Natural killer cell (primary cell): ENCODE measurements around the gene GSPT2. TPM values are rescaled to one million over a fixed set of nuclear protein-coding genes. Genes with fewer than 3 reads are reported as not detected.
A peak's percentile ranks its signal among the peaks of the same experiment; 100 is the strongest.

Experiments used
- ATAC-seq, 3 donors: fragments of 150-1000 bp in 2 of 3; fragments of 200-7000 bp in 1 of 3; cut with Tn5 transposase; 1 replicate in 1 of 3; 2 replicates in 2 of 3; pipeline ENCODE4 v1.10.0; 2021; ENCODE audit warnings: mild to moderate bottlenecking in 2 of 3, moderate library complexity in 2 of 3
- DNase-seq, 2 donors: peaks; one replicate each; pipeline versions ENCODE4 v3.0.0 to v3.0.0-alpha.2; 2013 to 2021; ENCODE audit warnings: mixed read lengths in 1 of 2
- H3K27ac ChIP-seq: one replicate; pipeline ENCODE4 v1.5.1; 2013; ENCODE audit warnings: mild to moderate bottlenecking, low read length
- H3K27me3 ChIP-seq: one replicate; pipeline ENCODE4 v1.6.1; 2013; ENCODE audit warnings: low read length; ENCODE audit not compliant: control insufficient read depth, insufficient read depth
- H3K36me3 ChIP-seq: one replicate; pipeline ENCODE4 v1.6.1; 2013; ENCODE audit warnings: low read length; ENCODE audit not compliant: control insufficient read depth, insufficient read depth
- H3K4me1 ChIP-seq: one replicate; pipeline ENCODE4 v1.6.1; 2013; ENCODE audit warnings: low read length; ENCODE audit not compliant: control insufficient read depth, insufficient read depth
- H3K4me3 ChIP-seq: one replicate; pipeline ENCODE4 v1.5.1; 2013; ENCODE audit warnings: low read length
- H3K9me3 ChIP-seq: one replicate; pipeline ENCODE4 v1.6.1; 2013; ENCODE audit warnings: low read length; ENCODE audit not compliant: control insufficient read depth, insufficient read depth
- H3K27ac Mint-ChIP-seq, 2 donors: one replicate each; pipeline ENCODE4 v1.8.0; 2022; ENCODE audit warnings: mild to moderate bottlenecking in 2 of 2, mixed read lengths in 2 of 2, moderate library complexity in 1 of 2
- H3K27me3 Mint-ChIP-seq, 2 donors: one replicate each; pipeline ENCODE4 v1.8.0; 2022; ENCODE audit warnings: low read depth in 2 of 2, mixed read lengths in 2 of 2
- H3K36me3 Mint-ChIP-seq: one replicate; pipeline ENCODE4 v1.8.0; 2022; ENCODE audit warnings: mixed read lengths
- H3K4me1 Mint-ChIP-seq, 2 donors: one replicate each; pipeline ENCODE4 v1.8.0; 2022; ENCODE audit warnings: mixed read lengths in 2 of 2
- H3K4me3 Mint-ChIP-seq: one replicate; pipeline ENCODE4 v1.8.0; 2022; ENCODE audit warnings: mild to moderate bottlenecking, moderate library complexity, mixed read lengths
- H3K9me3 Mint-ChIP-seq, 2 donors: one replicate each; pipeline ENCODE4 v1.8.0; 2022; ENCODE audit warnings: mixed read lengths in 2 of 2
- CTCF ChIP-seq: fragments of 200-600 bp; IDR thresholded peaks from one replicate; pipeline ENCODE4 v1.8.0; 2022; ENCODE audit warnings: antibody characterized with exemption
- WGBS: methylation state at CpG from one replicate; pipeline ENCODE4 v1.1.7; 2013; ENCODE audit warnings: missing lambda C conversion rate; ENCODE audit not compliant: insufficient coverage; 5-methylcytosine and 5-hydroxymethylcytosine counted together
- intact Hi-C: fragments of 100-400 bp; cut with micrococcal nuclease; formaldehyde crosslinking; loops from one replicate; pipeline ENCODE4 v1.14.2; 2022
- total RNA-seq, 4 donors: library from RNA; stranded (reverse); fragments of 120-200 nt in 1 of 4; gene quantifications; one replicate each; pipeline versions ENCODE4 v1.2.3 to v1.2.4, GENCODE V29; 2013 to 2022

Gene GSPT2
- total RNA-seq, 3 donors from 2014 or later (not counting 1 experiment from before 2014, with no cell fraction given) = 8.0 to 8.5 (median 8.2) TPM

- Mint-ChIP-seq H3K4me3 (no peak overlapping the region), H3K36me3 (no peaks in the 10 kb centered on the region), H3K9me3 (no peaks in the 10 kb centered on the region), H3K4me1 (no peaks in the 10 kb centered on the region), H3K27me3 (peaks cover 12 to 49% of the 10 kb centered on the region in 2 donors), H3K27ac (no peak overlapping the region)
- Histone ChIP-seq H3K9me3 (no peaks in the 10 kb centered on the region), H3K4me1 (no peaks in the 10 kb centered on the region), H3K27me3 (no peaks in the 10 kb centered on the region), H3K4me3 (no peak overlapping the region), H3K27ac (no peak overlapping the region), H3K36me3 (no peaks in the 10 kb centered on the region)
- ATAC-seq (no peak), DNase-seq (no peak)
- no peak for TF ChIP-seq CTCF
- intact Hi-C loops = no loop called here
Measured at GRCh38 chrX:51728202-51728601, 15.0 kb upstream of the GSPT2 start.

GRCh38 chrX:51737091-51737490, 6.2 kb upstream of the GSPT2 start:
- no peaks in the 10 kb centered on the region for H3K36me3 Mint-ChIP-seq
- intact Hi-C loops = no loop called here
- no peak overlapping the region for H3K27ac ChIP-seq
- H3K4me3 Mint-ChIP-seq = no peak overlapping the region
- H3K9me3 Mint-ChIP-seq = no peaks in the 10 kb centered on the region
- no peak for DNase-seq
- no peak for ATAC-seq
- no peaks in the 10 kb centered on the region for H3K9me3 ChIP-seq
- TF ChIP-seq CTCF = no peak
- no peaks in the 10 kb centered on the region for H3K4me1 ChIP-seq
- WGBS = 8% methylated on average over 1 of the region's 2 CpGs
- no peaks in the 10 kb centered on the region for H3K4me1 Mint-ChIP-seq
- peaks cover 2% of the 10 kb centered on the region for H3K27me3 ChIP-seq
- no peaks in the 10 kb centered on the region for H3K36me3 ChIP-seq
- H3K4me3 ChIP-seq = no peak overlapping the region
- H3K27ac Mint-ChIP-seq = no peak overlapping the region
- H3K27me3 Mint-ChIP-seq = peaks cover 27 to 59% of the 10 kb centered on the region in 2 donors

- TF ChIP-seq CTCF = no peak
- H3K9me3 ChIP-seq = peaks cover 11% of the 10 kb centered on the region
- Mint-ChIP-seq H3K27ac (peak overlapping the region; percentile 59 to 84), H3K27me3 (peaks cover 10 to 40% of the 10 kb centered on the region in 2 donors), H3K4me3 (peak overlapping the region; percentile 31), H3K36me3 (peaks cover 12% of the 10 kb centered on the region), H3K9me3 (peaks cover 2 to 14% of the 10 kb centered on the region in 2 donors), H3K4me1 (peaks cover 11 to 21% of the 10 kb centered on the region in 2 donors)
- no peak overlapping the region for H3K27ac ChIP-seq
- ATAC-seq (no peak), DNase-seq (no peak)
- H3K27me3 ChIP-seq = peaks cover 2% of the 10 kb centered on the region
- intact Hi-C loops = no loop called here
- H3K36me3 ChIP-seq = no peaks in the 10 kb centered on the region
- WGBS = 94% methylated on average over 3 of the region's 3 CpGs
- peaks cover 10% of the 10 kb centered on the region for H3K4me1 ChIP-seq
- peak overlapping the region; percentile 89 for H3K4me3 ChIP-seq
Measured at GRCh38 chrX:51742586-51742985, 656 bp upstream of the GSPT2 start.

DNA sequence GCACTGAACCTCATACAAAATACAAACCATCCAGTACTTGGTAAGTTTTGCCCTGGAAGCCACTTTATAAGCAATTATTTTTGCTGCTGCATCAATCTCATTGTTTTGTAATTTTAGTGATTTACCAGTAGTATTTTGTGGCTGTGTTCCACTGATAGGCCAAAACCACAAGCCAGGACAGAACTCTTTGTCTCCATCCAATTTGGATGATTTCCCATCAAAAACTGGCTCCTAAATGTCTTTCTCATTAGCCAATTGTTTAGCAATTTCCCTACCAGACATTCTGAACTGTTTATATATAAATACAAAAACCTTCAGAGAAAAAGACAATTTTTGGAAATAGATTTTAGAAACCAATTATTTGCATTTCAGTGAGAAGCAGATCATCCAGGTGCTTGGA, 4.4 kb downstream of the GSPT2 start:
- no peak for TF ChIP-seq CTCF
- no peak for ATAC-seq
- Mint-ChIP-seq H3K27me3 (peaks cover 0 to 2% of the 10 kb centered on the region in 2 donors), H3K4me3 (no peak overlapping the region), H3K4me1 (peaks cover 11 to 21% of the 10 kb centered on the region in 2 donors), H3K36me3 (peaks cover 21% of the 10 kb centered on the region), H3K9me3 (peaks cover 2 to 18% of the 10 kb centered on the region in 2 donors), H3K27ac (no peak overlapping the region)
- peaks cover 14% of the 10 kb centered on the region for H3K9me3 ChIP-seq
- H3K4me3 ChIP-seq = no peak overlapping the region
- intact Hi-C loops = no loop called here
- no peak for DNase-seq
- H3K4me1 ChIP-seq = peaks cover 8% of the 10 kb centered on the region
- no peak overlapping the region for H3K27ac ChIP-seq
- no peaks in the 10 kb centered on the region for H3K27me3 ChIP-seq
- H3K36me3 ChIP-seq = no peaks in the 10 kb centered on the region
